K562 (cell line): Measurements from ENCODE around the gene DUSP10. TPM values are rescaled to one million over a fixed set of nuclear protein-coding genes. Genes with fewer than 3 reads are reported as not detected.

Experiments
- ATAC-seq: fragments of 200-7000 bp; cut with Tn5 transposase; 3 replicates; pipeline ENCODE4 v1.9.1; 2020; ENCODE audit warnings: moderate library complexity
- BruUV-seq: library from RNA; stranded (reverse); fragments of 400-500 nt; replicated peaks from 2 replicates; lab custom pipeline; 2021; lab: Mats Ljungman, UMichigan
- CTCF ChIA-PET: fragments of 300-600 bp; formaldehyde crosslinking; extraction: SDS; loops from one replicate; lab custom pipeline; 2021; ENCODE audit warnings: low intra/inter-chr PET ratio; lab: Yijun Ruan, JAX
- POLR2A ChIA-PET: fragments of 300-600, 350-650 bp; sonication (Branson Sonifier 250); formaldehyde crosslinking; extraction: SDS; loops from one replicate; lab custom pipeline; 2021; ENCODE audit warnings: antibody characterized with exemption, inconsistent platforms; lab: Yijun Ruan, JAX
- DNase-seq, 4 experiments: peaks; one replicate each; pipeline versions ENCODE4 v3.0.0 to v3.0.0-alpha.2; 2011 to 2018; ENCODE audit warnings: low spot score in 3 of 4, mixed read lengths in 3 of 4; ENCODE audit errors: extremely low read depth in 1 of 4
- FAIRE-seq: peaks from 2 replicates; lab custom pipeline; 2011; peaks lifted over from hg19 to GRCh38; lab: Jason Lieb, UNC
- H2AFZ ChIP-seq: 2 replicates; pipeline ENCODE4 v1.6.0; 2011; ENCODE audit warnings: low read depth, low read length, control low read depth, inconsistent platforms
- H3K27ac ChIP-seq: fragments of 200-600 bp; 3 replicates; pipeline ENCODE4 v1.8.0; 2011; ENCODE audit warnings: low read depth, mild to moderate bottlenecking, control low read depth, inconsistent platforms, low read length, moderate library complexity, mixed read lengths; ENCODE audit errors: extremely low read depth
- H3K27me3 ChIP-seq, 2 experiments: fragments of 300-600 bp in 1 of 2; 2 replicates in 1 of 2; 3 replicates in 1 of 2; pipeline versions ENCODE4 v1.6.0 to v1.8.0; 2011; ENCODE audit warnings: inconsistent platforms in 2 of 2, low read length in 2 of 2, mild to moderate bottlenecking in 1 of 2, mixed read lengths in 1 of 2, moderate library complexity in 1 of 2; ENCODE audit not compliant: control insufficient read depth in 2 of 2, insufficient read depth in 2 of 2
- H3K36me3 ChIP-seq: fragments of 300-600 bp; 3 replicates; pipeline ENCODE4 v1.8.0; 2011; ENCODE audit warnings: mild to moderate bottlenecking, low read length, inconsistent platforms; ENCODE audit not compliant: control insufficient read depth, insufficient read depth
- H3K4me1 ChIP-seq, 2 experiments: fragments of 200-600 bp in 1 of 2; replicated peaks in 1 of 2; 2 replicates in 1 of 2; 3 replicates in 1 of 2; pipeline versions ENCODE4 v1.5.1 to v1.8.0; 2011; ENCODE audit warnings: inconsistent platforms in 2 of 2, low read length in 2 of 2, mild to moderate bottlenecking in 1 of 2, mixed read lengths in 1 of 2, moderate library complexity in 1 of 2; ENCODE audit not compliant: control insufficient read depth in 2 of 2, insufficient read depth in 2 of 2
- H3K4me2 ChIP-seq: 2 replicates; pipeline ENCODE4 v1.6.1; 2011; ENCODE audit warnings: low read length, control low read depth, inconsistent platforms, mixed read lengths; ENCODE audit not compliant: insufficient read depth
- H3K4me3 ChIP-seq: fragments of 200-600 bp; sonication (generic), shearing (Covaris generic); 2 replicates; pipeline ENCODE4 v1.5.1; 2016; ENCODE audit warnings: control low read depth, inconsistent platforms
- H3K79me2 ChIP-seq: fragments of 200-600 bp; 3 replicates; pipeline ENCODE4 v1.8.0; 2011; ENCODE audit warnings: low read length, inconsistent platforms; ENCODE audit not compliant: control insufficient read depth, insufficient read depth
- H3K9ac ChIP-seq, 2 experiments: 2 replicates each; pipeline versions ENCODE4 v1.6.0 to v1.6.1; 2011; ENCODE audit warnings: low read depth in 2 of 2, low read length in 2 of 2, control low read depth in 1 of 2, inconsistent platforms in 1 of 2, mild to moderate bottlenecking in 1 of 2, mixed read lengths in 1 of 2; ENCODE audit not compliant: insufficient read depth in 1 of 2
- H3K9me1 ChIP-seq: one replicate; pipeline ENCODE4 v1.6.0; 2011; ENCODE audit warnings: inconsistent platforms, mild to moderate bottlenecking, low read length, moderate library complexity; ENCODE audit not compliant: control insufficient read depth, insufficient read depth
- H3K9me3 ChIP-seq: replicated peaks from 2 replicates; pipeline ENCODE4 v1.5.1; 2011; ENCODE audit warnings: low read depth, low read length, inconsistent platforms; ENCODE audit not compliant: control insufficient read depth, insufficient read depth
- H4K20me1 ChIP-seq: replicated peaks from 2 replicates; pipeline ENCODE4 v1.6.1; 2011; ENCODE audit warnings: low read length, inconsistent platforms, mixed read lengths; ENCODE audit not compliant: control insufficient read depth, insufficient read depth
- BACH1 ChIP-seq: fragments of 200-800 bp; sonication (Bioruptor generic); IDR thresholded peaks from 2 replicates; pipeline ENCODE4 v1.6.1; 2016; ENCODE audit warnings: missing genetic modification characterization, missing compliant biosample characterization
- CXXC5 ChIP-seq: fragments of 250-450 bp; sonication (Bioruptor Pico); IDR thresholded peaks from 2 replicates; pipeline ENCODE4 v1.8.0; 2022; ENCODE audit warnings: inconsistent platforms, mild to moderate bottlenecking, moderate library complexity
- EHMT2 ChIP-seq: fragments of 450-650 bp; IDR thresholded peaks from 2 replicates; pipeline ENCODE4 v1.6.1; 2018; ENCODE audit warnings: antibody characterized with exemption
- MEF2D ChIP-seq: conservative IDR thresholded peaks from 2 replicates; pipeline ENCODE4 v1.6.1; 2016; ENCODE audit warnings: low read depth, missing genetic modification characterization, missing compliant biosample characterization
- TAF9B ChIP-seq: fragments of 450-650 bp; IDR thresholded peaks from 2 replicates; pipeline ENCODE4 v1.6.1; 2018; ENCODE audit warnings: mild to moderate bottlenecking; ENCODE audit not compliant: partially characterized antibody
- ZNF282 ChIP-seq: sonication (generic); formaldehyde crosslinking; IDR thresholded peaks from 2 replicates; pipeline ENCODE4 v1.8.1; 2023; ENCODE audit warnings: missing genetic modification reagents
- ZNF395 ChIP-seq: fragments of 200-800 bp; sonication (Bioruptor generic); IDR thresholded peaks from 2 replicates; pipeline ENCODE4 v1.6.1; 2017; ENCODE audit warnings: missing genetic modification characterization, missing compliant biosample characterization
- WGBS: fragments of 100-300 bp; shearing (Covaris generic); methylation state at CpG from one replicate; pipeline ENCODE4 v1.1.6; 2016; ENCODE audit warnings: low coverage, mixed read lengths; ENCODE audit not compliant: insufficient coverage; ENCODE audit errors: missing lambda C conversion rate; 5-methylcytosine and 5-hydroxymethylcytosine counted together
- in situ Hi-C: fragments of 300-500 bp; cut with MboI; formaldehyde crosslinking; loops from 4 replicates; pipeline ENCODE4 v1.15.0; 2018; ENCODE audit warnings: inconsistent platforms, mixed read lengths
- intact Hi-C: fragments of 100-400 bp; cut with micrococcal nuclease; formaldehyde crosslinking; loops from 2 replicates; pipeline ENCODE4 v1.14.2; 2022
- polyA plus RNA-seq, 8 experiments: library from polyadenylated mRNA; depleted of rRNA in 4 of 8; stranded (reverse) in 5 of 8; unstranded in 3 of 8; fragments of >200 nt; fragmentation: Nextera tagmentation in 2 of 8; fragmentation: Illumina TruSeq in 1 of 8; extraction: Ambion mirVana in 2 of 8; extraction: Trizol in 1 of 8; gene quantifications; 2 replicates each; pipeline versions ENCODE4 v1.2.1 to v1.2.3, GENCODE V29; 2011 to 2014; ENCODE audit warnings: inconsistent platforms in 1 of 8, missing spikeins in 1 of 8
- total RNA-seq, 7 experiments: library from RNA; depleted of rRNA in 6 of 7; stranded (reverse); fragments of >200 nt in 6 of 7; fragmentation: Illumina TruSeq in 2 of 7; extraction: Trizol in 2 of 7; gene quantifications; 2 replicates each; pipeline versions ENCODE4 v1.2.1 to v1.2.3, GENCODE V29; 2011 to 2021; ENCODE audit warnings: low replicate concordance in 1 of 7
- TF ChIP-seq, protein P1 (sequence below): sonication (generic); IDR thresholded peaks from 2 replicates; pipeline ENCODE4 v1.6.1; 2016
- TF ChIP-seq, protein P2 (sequence below), 2 experiments: fragments of 200-800 bp in 1 of 2; sonication (Bioruptor generic) in 1 of 2; sonication (generic) in 1 of 2; formaldehyde crosslinking in 1 of 2; IDR thresholded peaks in 1 of 2; conservative IDR thresholded peaks in 1 of 2; 2 replicates each; pipeline versions ENCODE4 v1.5.0 to v1.6.1; 2016 to 2020; ENCODE audit warnings: missing compliant biosample characterization in 1 of 2, missing genetic modification characterization in 1 of 2, missing genetic modification reagents in 1 of 2

Gene DUSP10
- total and polyA plus RNA-seq, 9 of the 15 experiments (the other 6 are each of a cell fraction or from before 2014, with no cell fraction given) = 1.7 to 8.3 (median 6.1) TPM

GRCh38 chr1:221711063-221711577 lies 30.8 kb downstream of the DUSP10 start:
- WGBS = 44% methylated on average over 3 of the region's 3 CpGs
- Histone ChIP-seq H3K9ac (no peak overlapping the region), H2AFZ (0 out of 2 replicates have a peak overlapping the region, but pooled peaks have one; percentile 30), H4K20me1 (no peaks in the 10 kb centered on the region), H3K4me2 (no peak overlapping the region), H3K27ac (peak overlapping the region; percentile 73; the same call in 2 of the 3 replicates), H3K27me3 (no peaks in the 10 kb centered on the region), H3K9me1 (no peaks in the 10 kb centered on the region), H3K9me3 (no peaks in the 10 kb centered on the region), H3K4me3 (no peak overlapping the region), H3K4me1 (peaks cover 11 to 81% of the 10 kb centered on the region in 2 experiments), H3K36me3 (peaks cover 5% of the 10 kb centered on the region; the same call in 2 of the 3 replicates), H3K79me2 (peaks cover 22% of the 10 kb centered on the region)
- ChIA-PET CTCF (no interaction called here), POLR2A (interaction anchor here (3.9 kb wide), 1 partner anchor 30 kb away, joined by 17 read pairs; the partner anchor contains the start of gene DUSP10)
- intact Hi-C loops = no loop called here
- FAIRE-seq (no peak), DNase-seq (no peak), ATAC-seq (no peak)
- TF ChIP-seq, protein P1, sequence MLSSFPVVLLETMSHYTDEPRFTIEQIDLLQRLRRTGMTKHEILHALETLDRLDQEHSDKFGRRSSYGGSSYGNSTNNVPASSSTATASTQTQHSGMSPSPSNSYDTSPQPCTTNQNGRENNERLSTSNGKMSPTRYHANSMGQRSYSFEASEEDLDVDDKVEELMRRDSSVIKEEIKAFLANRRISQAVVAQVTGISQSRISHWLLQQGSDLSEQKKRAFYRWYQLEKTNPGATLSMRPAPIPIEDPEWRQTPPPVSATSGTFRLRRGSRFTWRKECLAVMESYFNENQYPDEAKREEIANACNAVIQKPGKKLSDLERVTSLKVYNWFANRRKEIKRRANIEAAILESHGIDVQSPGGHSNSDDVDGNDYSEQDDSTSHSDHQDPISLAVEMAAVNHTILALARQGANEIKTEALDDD = 0 out of 2 replicates have a peak, but pooled peaks have one; percentile 3
- TF ChIP-seq, protein P2, sequence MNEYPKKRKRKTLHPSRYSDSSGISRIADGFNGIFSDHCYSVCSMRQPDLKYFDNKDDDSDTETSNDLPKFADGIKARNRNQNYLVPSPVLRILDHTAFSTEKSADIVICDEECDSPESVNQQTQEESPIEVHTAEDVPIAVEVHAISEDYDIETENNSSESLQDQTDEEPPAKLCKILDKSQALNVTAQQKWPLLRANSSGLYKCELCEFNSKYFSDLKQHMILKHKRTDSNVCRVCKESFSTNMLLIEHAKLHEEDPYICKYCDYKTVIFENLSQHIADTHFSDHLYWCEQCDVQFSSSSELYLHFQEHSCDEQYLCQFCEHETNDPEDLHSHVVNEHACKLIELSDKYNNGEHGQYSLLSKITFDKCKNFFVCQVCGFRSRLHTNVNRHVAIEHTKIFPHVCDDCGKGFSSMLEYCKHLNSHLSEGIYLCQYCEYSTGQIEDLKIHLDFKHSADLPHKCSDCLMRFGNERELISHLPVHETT (CRISPR knock-in tag; conservative IDR thresholded peaks at IDR 0.05 in 1 of 2, IDR thresholded peaks at IDR 0.05 in 1 of 2) = 0 out of 4 replicates have a peak, but pooled peaks of 1 of the 2 experiments have one; percentile 29
- TF ChIP-seq BACH1 = peak; percentile 8; the same call in 1 of the 2 replicates
- 0 out of 2 replicates have a peak, but pooled peaks have one; percentile 16 for TF ChIP-seq MEF2D (tag)
- no peak for TF ChIP-seq TAF9B
- 0 out of 2 replicates have a peak, but pooled peaks have one; percentile 12 for TF ChIP-seq CXXC5 (CRISPR knock-in tag)
- no peak for TF ChIP-seq EHMT2
- no peak for TF ChIP-seq ZNF282 (CRISPR knock-in tag)
- TF ChIP-seq ZNF395 (CRISPR knock-in tag) = 0 out of 2 replicates have a peak, but pooled peaks have one; percentile 15
- in situ Hi-C loops = no loop called here
- BruUV-seq = no TSS peak
